HEK293 (cell line): ENCODE results near the gene ART5.
"Not testable (repeated sequence)": the region's sequence is repeated elsewhere in the genome, so short reads cannot be mapped to it uniquely, and the experiment has no call there.

Experiments used
- CTCF ChIA-PET: fragments of 350-600 bp; formaldehyde crosslinking; extraction: SDS; loops from one replicate; lab custom pipeline; 2021; ENCODE audit warnings: antibody characterized with exemption; lab: Yijun Ruan, JAX
- POLR2A ChIA-PET: fragments of 300-600 bp; formaldehyde crosslinking; extraction: SDS; loops from one replicate; lab custom pipeline; 2020; ENCODE audit warnings: antibody characterized with exemption, inconsistent platforms; lab: Yijun Ruan, JAX
- H3K27ac ChIP-seq: fragments of 200-500 bp; sonication (Bioruptor generic); 2 replicates; pipeline ENCODE4 v1.5.1; 2014; ENCODE audit warnings: low read depth, low read length, control low read depth, inconsistent platforms; ENCODE audit errors: extremely low read depth
- H3K36me3 ChIP-seq, 2 experiments: fragments of 200-500 bp in 1 of 2; sonication (Bioruptor generic) in 1 of 2; 1 replicate in 1 of 2; 2 replicates in 1 of 2; pipeline ENCODE4 v1.5.1; 2014 to 2017; ENCODE audit warnings: inconsistent platforms in 2 of 2, low read length in 2 of 2; ENCODE audit not compliant: control insufficient read depth in 2 of 2, insufficient read depth in 1 of 2
- H3K4me1 ChIP-seq: fragments of 200-500 bp; sonication (Bioruptor generic); 2 replicates; pipeline ENCODE4 v1.5.1; 2014; ENCODE audit warnings: mild to moderate bottlenecking, low read length, inconsistent platforms; ENCODE audit not compliant: control insufficient read depth, insufficient read depth
- H3K4me3 ChIP-seq: 2 replicates; pipeline ENCODE4 v1.5.1; 2011; ENCODE audit warnings: low read depth, mild to moderate bottlenecking, control low read depth, low read length, moderate library complexity
- H3K9me3 ChIP-seq: fragments of 200-500 bp; sonication (Bioruptor generic); 2 replicates; pipeline ENCODE4 v1.5.1; 2014; ENCODE audit warnings: low read depth, low read length, inconsistent platforms; ENCODE audit not compliant: control insufficient read depth, insufficient read depth
- GFI1B ChIP-seq: fragments of 450-650 bp; formaldehyde crosslinking; IDR thresholded peaks from 2 replicates; pipeline ENCODE4 v1.5.1; 2016; ENCODE audit warnings: missing biosample characterization, missing genetic modification characterization
- GLIS1 ChIP-seq: fragments of 450-650 bp; formaldehyde crosslinking; IDR thresholded peaks from 2 replicates; pipeline ENCODE4 v1.5.1; 2016; ENCODE audit warnings: missing biosample characterization, missing genetic modification characterization
- HIC1 ChIP-seq: fragments of 450-650 bp; formaldehyde crosslinking; IDR thresholded peaks from 2 replicates; pipeline ENCODE4 v1.5.1; 2016; ENCODE audit warnings: missing biosample characterization, missing genetic modification characterization
- HOXD13 ChIP-seq: sonication (generic); formaldehyde crosslinking; IDR thresholded peaks from 2 replicates; pipeline ENCODE4 v1.8.0; 2022; ENCODE audit warnings: missing genetic modification reagents, borderline replicate concordance
- KLF1 ChIP-seq: fragments of 450-650 bp; formaldehyde crosslinking; IDR thresholded peaks from 2 replicates; pipeline ENCODE4 v1.5.1; 2016; ENCODE audit warnings: missing biosample characterization, missing genetic modification characterization
- KLF17 ChIP-seq: fragments of 450-650 bp; formaldehyde crosslinking; IDR thresholded peaks from 2 replicates; pipeline ENCODE4 v1.5.1; 2016; ENCODE audit warnings: missing biosample characterization, missing genetic modification characterization
- KLF7 ChIP-seq: fragments of 450-650 bp; formaldehyde crosslinking; IDR thresholded peaks from 2 replicates; pipeline ENCODE4 v1.5.1; 2016; ENCODE audit warnings: missing biosample characterization, missing genetic modification characterization, borderline replicate concordance
- SP2 ChIP-seq: fragments of 450-650 bp; formaldehyde crosslinking; IDR thresholded peaks from 2 replicates; pipeline ENCODE4 v1.5.1; 2016; ENCODE audit warnings: missing biosample characterization, missing genetic modification characterization
- WT1 ChIP-seq: fragments of 450-650 bp; formaldehyde crosslinking; IDR thresholded peaks from 2 replicates; pipeline ENCODE4 v1.5.1; 2016; ENCODE audit warnings: missing biosample characterization, missing genetic modification characterization
- ZBTB49 ChIP-seq: fragments of 450-650 bp; formaldehyde crosslinking; IDR thresholded peaks from 2 replicates; pipeline ENCODE4 v1.5.1; 2016; ENCODE audit warnings: missing biosample characterization, missing genetic modification characterization, low read depth
- ZFHX2 ChIP-seq: fragments of 450-650 bp; formaldehyde crosslinking; conservative IDR thresholded peaks from 2 replicates; pipeline ENCODE4 v1.5.1; 2016; ENCODE audit warnings: missing biosample characterization, missing genetic modification characterization
- ZNF398 ChIP-seq: fragments of 450-650 bp; formaldehyde crosslinking; IDR thresholded peaks from 2 replicates; pipeline ENCODE4 v1.5.1; 2017; ENCODE audit warnings: missing biosample characterization, missing genetic modification characterization
- ZNF404 ChIP-seq: fragments of 450-650 bp; formaldehyde crosslinking; IDR thresholded peaks from 2 replicates; pipeline ENCODE4 v1.5.1; 2017; ENCODE audit warnings: missing biosample characterization, missing genetic modification characterization
- ZNF518A ChIP-seq: fragments of 450-650 bp; formaldehyde crosslinking; conservative IDR thresholded peaks from 2 replicates; pipeline ENCODE4 v1.5.1; 2016; ENCODE audit warnings: low read depth, missing biosample characterization, missing genetic modification characterization
- ZNF549 ChIP-seq: fragments of 450-650 bp; IDR thresholded peaks from 2 replicates; pipeline ENCODE4 v1.5.1; 2018; ENCODE audit warnings: missing biosample characterization, missing genetic modification characterization, mild to moderate bottlenecking, inconsistent platforms, moderate library complexity
- ZNF692 ChIP-seq: fragments of 450-650 bp; formaldehyde crosslinking; IDR thresholded peaks from 2 replicates; pipeline ENCODE4 v1.5.1; 2016; ENCODE audit warnings: missing biosample characterization, missing genetic modification characterization

Gene ART5

GRCh38 chr11:3643102-3643546 is 1.3 kb upstream of the ART5 start:
- not testable (repeated sequence) for H3K9me3 ChIP-seq, H3K4me3 ChIP-seq, H3K27ac ChIP-seq
- TF ChIP-seq GLIS1 (tag by site-specific recombination) = peak; percentile 54
- peak; percentile 90 for TF ChIP-seq KLF17 (tag by site-specific recombination)
- peak; percentile 77; the same call in 1 of the 2 replicates for TF ChIP-seq KLF7 (tag by site-specific recombination)
- peak; percentile 65 for TF ChIP-seq WT1
- TF ChIP-seq ZFHX2 (tag by site-specific recombination) = peak; percentile 60
- TF ChIP-seq HIC1 (tag by site-specific recombination) = peak; percentile 26; the same call in 1 of the 2 replicates
- TF ChIP-seq ZNF692 = peak; percentile 25; the same call in 1 of the 2 replicates
- peak; percentile 59 for TF ChIP-seq ZNF398 (tag by site-specific recombination)
- TF ChIP-seq SP2 (tag by site-specific recombination) = peak; percentile 18
- TF ChIP-seq KLF1 (tag by site-specific recombination) = peak; percentile 99
- TF ChIP-seq, all 188 proteins: peak for 10; not testable (repeated sequence) for 178
- CTCF ChIA-PET = interaction anchor here (0.6 kb wide), 1 partner anchor 426 kb away, joined by 3 read pairs; no protein-coding TSS in a partner anchor
- H3K36me3 ChIP-seq, POLR2A ChIA-PET, H3K4me1 ChIP-seq: not testable (repeated sequence)

- Histone ChIP-seq H3K36me3 (no peaks in the 10 kb centered on the region), H3K4me1 (no peaks in the 10 kb centered on the region), H3K27ac (no peak overlapping the region; the same call in 1 of the 2 replicates), H3K9me3 (no peaks in the 10 kb centered on the region), H3K4me3 (peak overlapping the region; percentile 42)
- POLR2A ChIA-PET = no interaction called here
- CTCF ChIA-PET = interaction anchor here (0.6 kb wide), 1 partner anchor 425 kb away, joined by 3 read pairs; no protein-coding TSS in a partner anchor
- TF ChIP-seq ZNF404 = no peak
- no peak for TF ChIP-seq ZNF518A (tag by site-specific recombination)
- TF ChIP-seq GFI1B (tag by site-specific recombination) = no peak
- no peak for TF ChIP-seq ZBTB49 (tag by site-specific recombination)
- no peak for TF ChIP-seq HOXD13 (CRISPR knock-in tag)
- no peak for TF ChIP-seq ZNF549
Observed at GRCh38 chr11:3642071-3642951, 519 bp upstream of the ART5 start.
